MM.1S (cell line): Measurements from ENCODE around the gene SYNE2.

Experiments used
- DNase-seq: peaks from one replicate; pipeline ENCODE4 v3.0.0-alpha.2; 2015
- H2AFZ ChIP-seq: fragments of 300-600 bp; sonication (generic); 2 replicates; pipeline ENCODE4 v1.6.0; 2016; ENCODE audit warnings: antibody characterized with exemption, low read length
- H3F3A ChIP-seq: fragments of 300-600 bp; sonication (generic); 2 replicates; pipeline ENCODE4 v1.6.1; 2016; ENCODE audit warnings: mild to moderate bottlenecking, antibody characterized with exemption, low read length, moderate library complexity, mixed read lengths; ENCODE audit not compliant: insufficient read depth
- H3K27ac ChIP-seq: fragments of 300-600 bp; sonication (generic); 2 replicates; pipeline ENCODE4 v1.5.1; 2016; ENCODE audit warnings: mild to moderate bottlenecking, low read length
- H3K27me3 ChIP-seq: fragments of 300-600 bp; sonication (generic); replicated peaks from 2 replicates; pipeline ENCODE4 v1.6.0; 2016; ENCODE audit warnings: low read length; ENCODE audit not compliant: insufficient read depth
- H3K36me3 ChIP-seq: fragments of 300-600 bp; sonication (generic); replicated peaks from 2 replicates; pipeline ENCODE4 v1.6.1; 2016; ENCODE audit warnings: mild to moderate bottlenecking, low read length, mixed read lengths; ENCODE audit not compliant: insufficient read depth
- H3K4me1 ChIP-seq: fragments of 300-600 bp; sonication (generic); 2 replicates; pipeline ENCODE4 v1.6.1; 2016; ENCODE audit warnings: low read length, mixed read lengths
- H3K4me2 ChIP-seq: fragments of 300-600 bp; sonication (generic); 2 replicates; pipeline ENCODE4 v1.6.0; 2016; ENCODE audit warnings: low read depth, low read length
- H3K4me3 ChIP-seq: fragments of 300-600 bp; sonication (generic); 2 replicates; pipeline ENCODE4 v1.5.1; 2016; ENCODE audit warnings: low read length, mixed read lengths
- H3K79me2 ChIP-seq: fragments of 300-600 bp; sonication (generic); 2 replicates; pipeline ENCODE4 v1.6.1; 2016; ENCODE audit warnings: mixed run types, low read length, mixed read lengths
- H3K9ac ChIP-seq: fragments of 300-600 bp; sonication (generic); 2 replicates; pipeline ENCODE4 v1.6.1; 2016; ENCODE audit warnings: low read length, mixed read lengths
- H3K9me2 ChIP-seq: fragments of 300-600 bp; sonication (generic); replicated peaks from 2 replicates; pipeline ENCODE4 v1.6.1; 2016; ENCODE audit warnings: mild to moderate bottlenecking, low read length, mixed read lengths; ENCODE audit not compliant: insufficient read depth
- H3K9me3 ChIP-seq: fragments of 300-600 bp; sonication (generic); replicated peaks from 2 replicates; pipeline ENCODE4 v1.6.1; 2016; ENCODE audit warnings: mild to moderate bottlenecking, low read length, mixed read lengths; ENCODE audit not compliant: insufficient read depth
- H4K20me1 ChIP-seq: fragments of 300-600 bp; sonication (generic); 2 replicates; pipeline ENCODE4 v1.6.1; 2016; ENCODE audit warnings: mild to moderate bottlenecking, low read length, moderate library complexity, mixed read lengths; ENCODE audit not compliant: insufficient read depth
- CTCF ChIP-seq: fragments of 300-600 bp; sonication (generic); IDR thresholded peaks from 2 replicates; pipeline ENCODE4 v1.5.1; 2016; ENCODE audit warnings: antibody characterized with exemption, low read length, mixed read lengths
- EZH2 ChIP-seq: fragments of 300-600 bp; sonication (generic); optimal IDR thresholded peaks from 2 replicates; pipeline ENCODE3; 2017; ENCODE audit warnings: low read depth, mild to moderate bottlenecking, antibody characterized with exemption, low read length, mixed read lengths
- EZH2phosphoT487 ChIP-seq: fragments of 300-600 bp; sonication (generic); IDR thresholded peaks from 2 replicates; pipeline ENCODE4 v1.6.1; 2018; ENCODE audit warnings: antibody characterized with exemption, low read length

Gene SYNE2

DNA sequence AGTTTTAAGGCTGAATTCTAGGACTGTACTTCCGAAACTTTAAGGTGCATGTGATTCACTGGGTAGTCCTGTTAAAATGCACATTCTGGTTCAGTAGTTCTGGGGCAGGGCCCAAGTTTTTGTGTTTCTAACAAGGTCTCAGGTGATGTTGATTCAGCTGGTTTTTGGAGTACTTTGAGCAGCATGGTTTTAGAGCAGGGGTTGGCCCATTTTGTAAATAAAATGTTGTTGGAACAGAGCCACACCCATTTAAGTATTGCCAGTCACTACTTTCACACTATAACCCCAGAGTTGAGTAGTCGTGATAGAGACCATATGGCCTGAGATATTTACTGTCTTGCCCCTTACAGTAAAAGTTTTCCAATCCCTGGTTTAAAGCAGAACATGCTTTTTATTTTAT, 111.3 kb downstream of the SYNE2 start:
- Histone ChIP-seq H3K36me3 (no peaks in the 10 kb centered on the region), H3K4me3 (no peak overlapping the region), H3K9me3 (no peaks in the 10 kb centered on the region), H3K4me2 (no peak overlapping the region), H3K4me1 (no peaks in the 10 kb centered on the region), H2AFZ (no peak overlapping the region), H3K9ac (no peak overlapping the region), H3K27me3 (no peaks in the 10 kb centered on the region), H3K9me2 (no peaks in the 10 kb centered on the region), H3K27ac (no peak overlapping the region), H3F3A (no peaks in the 10 kb centered on the region), H4K20me1 (no peaks in the 10 kb centered on the region), H3K79me2 (no peaks in the 10 kb centered on the region)
- no peak for DNase-seq
- TF ChIP-seq EZH2phosphoT487 = no peak
- no peak for TF ChIP-seq EZH2
- TF ChIP-seq CTCF = no peak

DNA sequence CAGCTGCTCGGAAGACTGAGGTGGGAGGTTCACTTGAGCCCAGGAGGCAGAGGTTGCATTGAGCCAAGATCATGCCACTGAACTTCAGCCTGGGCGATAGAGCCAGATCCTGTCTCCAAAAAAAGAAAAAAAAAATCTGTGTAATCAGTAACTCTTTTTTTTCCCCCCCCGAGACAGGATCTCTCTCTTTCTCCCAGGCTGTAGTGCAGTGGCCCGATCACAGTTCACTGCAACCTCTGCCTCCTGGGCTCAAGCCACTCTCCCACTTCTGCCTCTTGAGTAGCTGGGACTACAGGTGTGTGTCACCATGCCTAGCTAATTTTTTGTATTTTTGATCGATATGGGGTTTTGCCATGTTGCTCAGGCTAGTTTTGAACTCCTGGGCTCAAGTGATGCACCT, 113.6 kb downstream of the SYNE2 start:
- Histone ChIP-seq H4K20me1 (no peaks in the 10 kb centered on the region), H3K9ac (no peak overlapping the region), H3K4me3 (no peak overlapping the region), H3K27ac (no peak overlapping the region), H3K79me2 (no peaks in the 10 kb centered on the region), H3K4me1 (no peaks in the 10 kb centered on the region), H3K9me2 (no peaks in the 10 kb centered on the region), H3K27me3 (no peaks in the 10 kb centered on the region), H3F3A (no peaks in the 10 kb centered on the region), H3K9me3 (no peaks in the 10 kb centered on the region), H3K4me2 (no peak overlapping the region), H2AFZ (no peak overlapping the region), H3K36me3 (no peaks in the 10 kb centered on the region)
- TF ChIP-seq EZH2 (no peak), CTCF (no peak), EZH2phosphoT487 (no peak)
- no peak for DNase-seq

- no peak overlapping the region for H3K4me3 ChIP-seq
These were observed 119.6 kb downstream of the SYNE2 start for GRCh38 chr14:63972323-63972932.

More at GRCh38 chr14:63972323-63972932, 119.6 kb downstream of the SYNE2 start:
- no peak for DNase-seq
- Histone ChIP-seq H3K79me2 (no peaks in the 10 kb centered on the region), H4K20me1 (no peaks in the 10 kb centered on the region), H3K9me2 (no peaks in the 10 kb centered on the region), H3K9me3 (no peaks in the 10 kb centered on the region), H3K4me1 (no peaks in the 10 kb centered on the region), H3K27me3 (no peaks in the 10 kb centered on the region), H3K27ac (no peak overlapping the region), H2AFZ (no peak overlapping the region), H3F3A (no peaks in the 10 kb centered on the region), H3K9ac (no peak overlapping the region), H3K4me2 (no peak overlapping the region), H3K36me3 (no peaks in the 10 kb centered on the region)
- TF ChIP-seq CTCF (no peak), EZH2 (no peak), EZH2phosphoT487 (no peak)
